Measurements from ENCODE around the gene SYNJ2. TPM values are rescaled to one million over a fixed set of nuclear protein-coding genes. Genes with fewer than 3 reads are reported as not detected.

Gene SYNJ2
- total and polyA plus RNA-seq, 2 of the 4 experiments (the other 2 are of a cell fraction), result 40.8 to 45.2 TPM

DNA sequence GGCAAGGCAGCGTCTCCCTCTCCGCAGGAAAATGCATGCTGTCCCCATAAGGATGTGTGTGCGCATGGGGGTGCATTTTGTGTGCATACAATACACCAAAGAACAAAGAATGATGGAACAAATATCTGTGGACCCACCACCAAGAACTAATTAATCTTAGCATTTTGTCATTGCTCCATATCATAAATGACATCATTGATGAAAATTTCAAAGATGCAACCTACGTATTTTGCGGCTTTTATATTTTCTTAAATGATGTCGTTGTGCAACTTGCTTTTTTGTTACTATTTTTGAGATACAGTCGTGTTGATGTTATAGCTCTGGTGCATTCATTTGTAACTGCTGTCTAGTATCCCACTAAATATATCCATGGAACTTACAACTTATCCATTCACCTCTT, 96.7 kb downstream of the SYNJ2 start:
- no peak overlapping the region for H3K14ac ChIP-seq (replicated peaks; ENCODE audit: low read depth, low read length)
- H3K27ac ChIP-seq (ENCODE audit: insufficient read depth, low read length), result no peak overlapping the region
- intact Hi-C loops (cut with micrococcal nuclease), result no loop called here
- H4K20me1 ChIP-seq (ENCODE audit: insufficient read depth, low read length), result no peaks in the 10 kb centered on the region
- H2AK9ac ChIP-seq (replicated peaks; ENCODE audit: low read depth, low read length, poor library complexity), result no peak overlapping the region
- H3K4me2 ChIP-seq (ENCODE audit: low read depth, low read length), result no peak overlapping the region
- H3K18ac ChIP-seq (ENCODE audit: low read depth, low read length), result no peak overlapping the region
- TF ChIP-seq, protein P1, sequence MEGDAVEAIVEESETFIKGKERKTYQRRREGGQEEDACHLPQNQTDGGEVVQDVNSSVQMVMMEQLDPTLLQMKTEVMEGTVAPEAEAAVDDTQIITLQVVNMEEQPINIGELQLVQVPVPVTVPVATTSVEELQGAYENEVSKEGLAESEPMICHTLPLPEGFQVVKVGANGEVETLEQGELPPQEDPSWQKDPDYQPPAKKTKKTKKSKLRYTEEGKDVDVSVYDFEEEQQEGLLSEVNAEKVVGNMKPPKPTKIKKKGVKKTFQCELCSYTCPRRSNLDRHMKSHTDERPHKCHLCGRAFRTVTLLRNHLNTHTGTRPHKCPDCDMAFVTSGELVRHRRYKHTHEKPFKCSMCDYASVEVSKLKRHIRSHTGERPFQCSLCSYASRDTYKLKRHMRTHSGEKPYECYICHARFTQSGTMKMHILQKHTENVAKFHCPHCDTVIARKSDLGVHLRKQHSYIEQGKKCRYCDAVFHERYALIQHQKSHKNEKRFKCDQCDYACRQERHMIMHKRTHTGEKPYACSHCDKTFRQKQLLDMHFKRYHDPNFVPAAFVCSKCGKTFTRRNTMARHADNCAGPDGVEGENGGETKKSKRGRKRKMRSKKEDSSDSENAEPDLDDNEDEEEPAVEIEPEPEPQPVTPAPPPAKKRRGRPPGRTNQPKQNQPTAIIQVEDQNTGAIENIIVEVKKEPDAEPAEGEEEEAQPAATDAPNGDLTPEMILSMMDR (conservative IDR thresholded peaks at IDR 0.05; ENCODE audit: low read depth, low read length), result no peak
- TF ChIP-seq FOS (IDR thresholded peaks at IDR 0.05; ENCODE audit: low read depth, low read length) (no peak), MXI1 (IDR thresholded peaks at IDR 0.05; ENCODE audit: borderline replicate concordance, low read depth, low read length) (no peak), RAD21 (IDR thresholded peaks at IDR 0.05; ENCODE audit: low read length) (no peak), NFE2L2 (IDR thresholded peaks at IDR 0.05; ENCODE audit: low read depth, low read length) (no peak), SMC3 (IDR thresholded peaks at IDR 0.05; ENCODE audit: low read depth, low read length) (no peak), CEBPB (IDR thresholded peaks at IDR 0.05; ENCODE audit: low read depth, low read length) (no peak), RFX5 (IDR thresholded peaks at IDR 0.05; ENCODE audit: low read depth, low read length) (no peak), RCOR1 (IDR thresholded peaks at IDR 0.05; ENCODE audit: insufficient replicate concordance, low read length) (no peak), POLR2A (IDR thresholded peaks at IDR 0.05; ENCODE audit: low read depth, low read length) (no peak), MAZ (IDR thresholded peaks at IDR 0.05; ENCODE audit: borderline replicate concordance, low read depth, low read length) (no peak)
- TF ChIP-seq, protein P2, sequence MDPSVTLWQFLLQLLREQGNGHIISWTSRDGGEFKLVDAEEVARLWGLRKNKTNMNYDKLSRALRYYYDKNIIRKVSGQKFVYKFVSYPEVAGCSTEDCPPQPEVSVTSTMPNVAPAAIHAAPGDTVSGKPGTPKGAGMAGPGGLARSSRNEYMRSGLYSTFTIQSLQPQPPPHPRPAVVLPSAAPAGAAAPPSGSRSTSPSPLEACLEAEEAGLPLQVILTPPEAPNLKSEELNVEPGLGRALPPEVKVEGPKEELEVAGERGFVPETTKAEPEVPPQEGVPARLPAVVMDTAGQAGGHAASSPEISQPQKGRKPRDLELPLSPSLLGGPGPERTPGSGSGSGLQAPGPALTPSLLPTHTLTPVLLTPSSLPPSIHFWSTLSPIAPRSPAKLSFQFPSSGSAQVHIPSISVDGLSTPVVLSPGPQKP (IDR thresholded peaks at IDR 0.05; ENCODE audit: borderline replicate concordance, low read depth, low read length), result no peak
- no peak for ATAC-seq (ENCODE audit: low read depth)
- no peak overlapping the region for H4K91ac ChIP-seq (ENCODE audit: insufficient read depth, low read depth, low read length)
- no peak overlapping the region for H3K9ac ChIP-seq (ENCODE audit: low read depth, low read length)
- no peak overlapping the region for H2BK20ac ChIP-seq (ENCODE audit: low read depth, low read length)
- no peak overlapping the region for H2AFZ ChIP-seq (replicated peaks; ENCODE audit: low read length, poor library complexity)
- no CpG with 5 or more reads among the region's 7 CpGs for WGBS, 2 experiments (ENCODE audit: extremely low coverage in 2 of 2, insufficient read length in 1 of 2)
- H3K79me1 ChIP-seq (ENCODE audit: low read depth in 1 of 2, low read length in 2 of 2), result peaks cover 16 to 30% of the 10 kb centered on the region in 2 experiments
- H3K4ac ChIP-seq (ENCODE audit: low read depth, low read length), result no peak overlapping the region
- no TSS peak for BruUV-seq (replicated peaks)
- DNase-seq, result no peak
- no peaks in the 10 kb centered on the region for H3K27me3 ChIP-seq (ENCODE audit: control insufficient read depth, insufficient read depth, low read length)
- H3K9me3 ChIP-seq (ENCODE audit: control insufficient read depth, insufficient read depth, low read length), result no peaks in the 10 kb centered on the region
- H2AK5ac ChIP-seq (ENCODE audit: low read depth, low read length), result no peak overlapping the region
- H2BK15ac ChIP-seq (ENCODE audit: low read depth, low read length), result no peak overlapping the region
- dilution Hi-C loops (cut with HindIII; ENCODE audit: low sequenced_read_pairs, unreplicated experiment), result no loop called here
- H2BK120ac ChIP-seq (ENCODE audit: low read depth, low read length), result no peak overlapping the region
- H4K5ac ChIP-seq (ENCODE audit: low read depth, low read length), result no peak overlapping the region
- H3K56ac ChIP-seq (ENCODE audit: extremely low read depth, insufficient read depth, low read length), result no peak overlapping the region
- H2BK5ac ChIP-seq (ENCODE audit: low read depth, low read length, poor library complexity, severe bottlenecking), result no peak overlapping the region
- POLR2A ChIA-PET (ENCODE audit: unreplicated experiment), result no interaction called here
- peaks cover 50% of the 10 kb centered on the region for H3K36me3 ChIP-seq (ENCODE audit: control insufficient read depth, insufficient read depth, low read length)
- in situ Hi-C loops (cut with MboI; ENCODE audit: low sequenced_read_pairs), result loop anchor here (10.0 kb wide), 1 partner anchor 764 kb away; no protein-coding TSS in a partner anchor
- CTCF ChIA-PET, result interaction anchor here (0.6 to 1.0 kb wide), 2 partner anchors 17 to 52 kb away, joined by 3 to 6 read pairs; no protein-coding TSS in a partner anchor
- no peak overlapping the region for H3K4me3 ChIP-seq (ENCODE audit: insufficient read depth, low read depth, low read length)
- H4K8ac ChIP-seq (ENCODE audit: low read depth in 2 of 2, low read length in 2 of 2), result no peak overlapping the region
- 0 out of 2 replicates have a peak, but pooled peaks cover under 1% of the 10 kb centered on the region for H3K4me1 ChIP-seq (ENCODE audit: control insufficient read depth, insufficient read depth, low read length)
- H3K23ac ChIP-seq (ENCODE audit: low read depth, low read length), result no peak overlapping the region
- H3K9me1 ChIP-seq (ENCODE audit: insufficient read depth, low read length), result no peaks in the 10 kb centered on the region; the same call in 1 of the 2 replicates
